Tibial nerve (tissue), 4 donors: ENCODE measurements around the gene BCAS1.

Experiments
- CTCF ChIP-seq, 5 experiments: fragments of 200-600 bp in 3 of 5; fragments of 450-650 bp in 2 of 5; sonication (generic) in 3 of 5; IDR thresholded peaks; one replicate each; pipeline ENCODE4 v1.5.1; 2016 to 2019; ENCODE audit warnings: antibody characterized with exemption in 5 of 5, mild to moderate bottlenecking in 3 of 5, moderate library complexity in 2 of 5
- EP300 ChIP-seq, 2 donors: sonication (generic); formaldehyde crosslinking; IDR thresholded peaks; one replicate each; pipeline ENCODE4 v1.6.1; 2017; ENCODE audit warnings: antibody characterized with exemption in 2 of 2, mild to moderate bottlenecking in 1 of 2
- POLR2A ChIP-seq, 2 donors: fragments of 450-650 bp; IDR thresholded peaks; one replicate each; pipeline ENCODE4 v1.6.1; 2017; ENCODE audit warnings: antibody characterized with exemption in 2 of 2, mild to moderate bottlenecking in 2 of 2, moderate library complexity in 2 of 2

- no peak for TF ChIP-seq CTCF (IDR thresholded peaks at IDR 0.05)
- TF ChIP-seq POLR2A (IDR thresholded peaks at IDR 0.05), result no peak
- TF ChIP-seq EP300 (IDR thresholded peaks at IDR 0.05), result no peak
These were observed 128.0 kb downstream of the BCAS1 start for GRCh38 chr20:53942472-53942816.
